K562 (cell line): Measurements from ENCODE around the gene APLF. TPM values are rescaled to one million over a fixed set of nuclear protein-coding genes. Genes with fewer than 3 reads are reported as not detected.
A peak's percentile ranks its signal among the peaks of the same experiment; 100 is the strongest.

ENCODE experiments used
- ATAC-seq: fragments of 200-7000 bp; cut with Tn5 transposase; 3 replicates; pipeline ENCODE4 v1.9.1; 2020; ENCODE audit warnings: moderate library complexity
- BruUV-seq: library from RNA; stranded (reverse); fragments of 400-500 nt; replicated peaks from 2 replicates; lab custom pipeline; 2021; lab: Mats Ljungman, UMichigan
- CTCF ChIA-PET: fragments of 300-600 bp; formaldehyde crosslinking; extraction: SDS; loops from one replicate; lab custom pipeline; 2021; ENCODE audit warnings: low intra/inter-chr PET ratio; lab: Yijun Ruan, JAX
- POLR2A ChIA-PET: fragments of 300-600, 350-650 bp; sonication (Branson Sonifier 250); formaldehyde crosslinking; extraction: SDS; loops from one replicate; lab custom pipeline; 2021; ENCODE audit warnings: antibody characterized with exemption, inconsistent platforms; lab: Yijun Ruan, JAX
- DNase-seq, 4 experiments: peaks; one replicate each; pipeline versions ENCODE4 v3.0.0 to v3.0.0-alpha.2; 2011 to 2018; ENCODE audit warnings: low spot score in 3 of 4, mixed read lengths in 3 of 4; ENCODE audit errors: extremely low read depth in 1 of 4
- FAIRE-seq: peaks from 2 replicates; lab custom pipeline; 2011; peaks lifted over from hg19 to GRCh38; lab: Jason Lieb, UNC
- H2AFZ ChIP-seq: 2 replicates; pipeline ENCODE4 v1.6.0; 2011; ENCODE audit warnings: low read depth, low read length, control low read depth, inconsistent platforms
- H3K27ac ChIP-seq: fragments of 200-600 bp; 3 replicates; pipeline ENCODE4 v1.8.0; 2011; ENCODE audit warnings: low read depth, mild to moderate bottlenecking, control low read depth, inconsistent platforms, low read length, moderate library complexity, mixed read lengths; ENCODE audit errors: extremely low read depth
- H3K27me3 ChIP-seq, 2 experiments: fragments of 300-600 bp in 1 of 2; 2 replicates in 1 of 2; 3 replicates in 1 of 2; pipeline versions ENCODE4 v1.6.0 to v1.8.0; 2011; ENCODE audit warnings: inconsistent platforms in 2 of 2, low read length in 2 of 2, mild to moderate bottlenecking in 1 of 2, mixed read lengths in 1 of 2, moderate library complexity in 1 of 2; ENCODE audit not compliant: control insufficient read depth in 2 of 2, insufficient read depth in 2 of 2
- H3K36me3 ChIP-seq: fragments of 300-600 bp; 3 replicates; pipeline ENCODE4 v1.8.0; 2011; ENCODE audit warnings: mild to moderate bottlenecking, low read length, inconsistent platforms; ENCODE audit not compliant: control insufficient read depth, insufficient read depth
- H3K4me1 ChIP-seq, 2 experiments: fragments of 200-600 bp in 1 of 2; replicated peaks in 1 of 2; 2 replicates in 1 of 2; 3 replicates in 1 of 2; pipeline versions ENCODE4 v1.5.1 to v1.8.0; 2011; ENCODE audit warnings: inconsistent platforms in 2 of 2, low read length in 2 of 2, mild to moderate bottlenecking in 1 of 2, mixed read lengths in 1 of 2, moderate library complexity in 1 of 2; ENCODE audit not compliant: control insufficient read depth in 2 of 2, insufficient read depth in 2 of 2
- H3K4me2 ChIP-seq: 2 replicates; pipeline ENCODE4 v1.6.1; 2011; ENCODE audit warnings: low read length, control low read depth, inconsistent platforms, mixed read lengths; ENCODE audit not compliant: insufficient read depth
- H3K4me3 ChIP-seq: fragments of 200-600 bp; sonication (generic), shearing (Covaris generic); 2 replicates; pipeline ENCODE4 v1.5.1; 2016; ENCODE audit warnings: control low read depth, inconsistent platforms
- H3K79me2 ChIP-seq: fragments of 200-600 bp; 3 replicates; pipeline ENCODE4 v1.8.0; 2011; ENCODE audit warnings: low read length, inconsistent platforms; ENCODE audit not compliant: control insufficient read depth, insufficient read depth
- H3K9ac ChIP-seq, 2 experiments: 2 replicates each; pipeline versions ENCODE4 v1.6.0 to v1.6.1; 2011; ENCODE audit warnings: low read depth in 2 of 2, low read length in 2 of 2, control low read depth in 1 of 2, inconsistent platforms in 1 of 2, mild to moderate bottlenecking in 1 of 2, mixed read lengths in 1 of 2; ENCODE audit not compliant: insufficient read depth in 1 of 2
- H3K9me1 ChIP-seq: one replicate; pipeline ENCODE4 v1.6.0; 2011; ENCODE audit warnings: inconsistent platforms, mild to moderate bottlenecking, low read length, moderate library complexity; ENCODE audit not compliant: control insufficient read depth, insufficient read depth
- H3K9me3 ChIP-seq: replicated peaks from 2 replicates; pipeline ENCODE4 v1.5.1; 2011; ENCODE audit warnings: low read depth, low read length, inconsistent platforms; ENCODE audit not compliant: control insufficient read depth, insufficient read depth
- H4K20me1 ChIP-seq: replicated peaks from 2 replicates; pipeline ENCODE4 v1.6.1; 2011; ENCODE audit warnings: low read length, inconsistent platforms, mixed read lengths; ENCODE audit not compliant: control insufficient read depth, insufficient read depth
- C11orf30 ChIP-seq: fragments of 450-650 bp; IDR thresholded peaks from 2 replicates; pipeline ENCODE4 v1.6.1; 2016; ENCODE audit warnings: low read depth, mild to moderate bottlenecking
- CBFB ChIP-seq: sonication (generic); formaldehyde crosslinking; IDR thresholded peaks from 2 replicates; pipeline ENCODE4 v1.4.0; 2020; ENCODE audit warnings: mild to moderate bottlenecking, missing genetic modification reagents
- MAFF ChIP-seq: IDR thresholded peaks from 2 replicates; pipeline ENCODE4 v1.6.1; 2012; ENCODE audit warnings: low read length, improper control_type of control experiment
- MAFG ChIP-seq: fragments of 450-650 bp; conservative IDR thresholded peaks from 2 replicates; pipeline ENCODE4 v1.6.1; 2016; ENCODE audit warnings: missing genetic modification characterization, missing compliant biosample characterization
- MAFK ChIP-seq: IDR thresholded peaks from 2 replicates; pipeline ENCODE4 v1.6.1; 2011; ENCODE audit warnings: low read length, improper control_type of control experiment
- PCBP2 ChIP-seq: fragments of 200-400 bp; formaldehyde crosslinking; IDR thresholded peaks from 2 replicates; pipeline ENCODE4 v1.6.1; 2018; ENCODE audit warnings: low read length, low read depth, mild to moderate bottlenecking, moderate library complexity; ENCODE audit not compliant: poor library complexity, severe bottlenecking
- ZFX ChIP-seq: sonication (generic); formaldehyde crosslinking; IDR thresholded peaks from 2 replicates; pipeline ENCODE4 v1.8.0; 2022; ENCODE audit warnings: mild to moderate bottlenecking, missing genetic modification reagents, moderate library complexity
- ZNF316 ChIP-seq: fragments of 450-650 bp; IDR thresholded peaks from 2 replicates; pipeline ENCODE4 v1.6.1; 2016
- WGBS: fragments of 100-300 bp; shearing (Covaris generic); methylation state at CpG from one replicate; pipeline ENCODE4 v1.1.6; 2016; ENCODE audit warnings: low coverage, mixed read lengths; ENCODE audit not compliant: insufficient coverage; ENCODE audit errors: missing lambda C conversion rate; 5-methylcytosine and 5-hydroxymethylcytosine counted together
- in situ Hi-C: fragments of 300-500 bp; cut with MboI; formaldehyde crosslinking; loops from 4 replicates; pipeline ENCODE4 v1.15.0; 2018; ENCODE audit warnings: inconsistent platforms, mixed read lengths
- intact Hi-C: fragments of 100-400 bp; cut with micrococcal nuclease; formaldehyde crosslinking; loops from 2 replicates; pipeline ENCODE4 v1.14.2; 2022
- polyA plus RNA-seq, 8 experiments: library from polyadenylated mRNA; depleted of rRNA in 4 of 8; stranded (reverse) in 5 of 8; unstranded in 3 of 8; fragments of >200 nt; fragmentation: Nextera tagmentation in 2 of 8; fragmentation: Illumina TruSeq in 1 of 8; extraction: Ambion mirVana in 2 of 8; extraction: Trizol in 1 of 8; gene quantifications; 2 replicates each; pipeline versions ENCODE4 v1.2.1 to v1.2.3, GENCODE V29; 2011 to 2014; ENCODE audit warnings: inconsistent platforms in 1 of 8, missing spikeins in 1 of 8
- total RNA-seq, 7 experiments: library from RNA; depleted of rRNA in 6 of 7; stranded (reverse); fragments of >200 nt in 6 of 7; fragmentation: Illumina TruSeq in 2 of 7; extraction: Trizol in 2 of 7; gene quantifications; 2 replicates each; pipeline versions ENCODE4 v1.2.1 to v1.2.3, GENCODE V29; 2011 to 2021; ENCODE audit warnings: low replicate concordance in 1 of 7

The APLF gene
- total and polyA plus RNA-seq, 9 of the 15 experiments (the other 6 are each of a cell fraction or from before 2014, with no cell fraction given) = 0.07 to 1.1 (median 0.71) TPM

DNA sequence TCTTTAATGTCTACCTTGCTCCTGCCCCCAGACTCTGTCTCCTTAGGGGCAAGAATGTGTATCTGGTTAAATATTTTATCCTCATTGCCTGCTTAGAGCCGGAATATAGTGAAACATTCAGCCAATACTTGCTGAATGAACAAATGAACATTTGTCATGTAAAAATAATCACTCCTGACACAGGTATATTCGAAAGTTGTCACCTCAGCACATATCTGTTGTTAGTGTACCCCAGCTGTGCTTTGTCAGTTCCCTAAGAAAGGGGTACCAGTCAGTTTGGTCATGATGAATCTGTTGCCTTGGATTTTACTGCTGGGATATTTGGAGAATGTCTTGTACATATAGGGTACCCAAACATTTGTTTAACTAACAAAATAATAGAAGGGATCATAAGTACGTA lies 99.0 kb downstream of the APLF start:
- H3K9ac ChIP-seq = peak overlapping the region in 1 of 2 experiments; percentile 20; a peak in 2 of 4 replicates
- H3K36me3 ChIP-seq = no peaks in the 10 kb centered on the region
- no peaks in the 10 kb centered on the region for H3K9me1 ChIP-seq
- ATAC-seq (no peak), FAIRE-seq (no peak), DNase-seq (no peak)
- no peak overlapping the region for H3K4me2 ChIP-seq
- intact Hi-C loops = no loop called here
- CTCF ChIA-PET = no interaction called here
- H3K27ac ChIP-seq = peak overlapping the region; percentile 70
- no peaks in the 10 kb centered on the region for H3K79me2 ChIP-seq
- no peaks in the 10 kb centered on the region for H3K9me3 ChIP-seq
- peak overlapping the region; percentile 50 for H2AFZ ChIP-seq
- in situ Hi-C loops = no loop called here
- 58% methylated on average over 3 of the region's 3 CpGs for WGBS
- H4K20me1 ChIP-seq = no peaks in the 10 kb centered on the region
- BruUV-seq = no TSS peak
- peaks cover 4 to 31% of the 10 kb centered on the region in 2 experiments; a peak in 4 of 5 replicates for H3K4me1 ChIP-seq
- no peaks in the 10 kb centered on the region for H3K27me3 ChIP-seq
- no peak overlapping the region for H3K4me3 ChIP-seq
- TF ChIP-seq CBFB (CRISPR knock-in tag) (no peak), MAFK (peak; percentile 58; the same call in 1 of the 2 replicates), PCBP2 (no peak), MAFG (tag) (peak; percentile 63; the same call in 1 of the 2 replicates), MAFF (peak; percentile 36; the same call in 1 of the 2 replicates), ZNF316 (peak; percentile 91), C11orf30 (peak; percentile 84)
- POLR2A ChIA-PET = no interaction called here

DNA sequence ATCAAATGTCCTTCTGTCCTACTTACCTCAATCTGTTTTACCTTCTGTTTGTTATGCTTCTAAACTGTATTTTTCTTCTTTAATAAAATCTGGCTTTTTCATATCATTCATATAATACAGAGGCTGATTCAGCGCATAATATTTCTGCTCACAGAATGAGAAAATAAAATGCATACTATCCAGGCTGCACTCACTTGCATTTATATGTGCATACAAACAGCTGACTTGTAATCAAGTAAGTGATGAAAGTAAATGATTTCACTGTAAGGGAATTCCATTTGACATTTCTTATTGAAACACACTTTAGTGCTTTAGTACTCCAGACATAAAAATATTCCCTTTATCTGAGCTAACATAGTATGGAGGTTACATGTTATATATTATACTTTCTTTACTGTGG lies 100.7 kb downstream of the APLF start:
- no peak for ATAC-seq
- CTCF ChIA-PET = no interaction called here
- Histone ChIP-seq H3K4me2 (no peak overlapping the region), H3K9ac (no peak overlapping the region), H3K9me3 (no peaks in the 10 kb centered on the region), H3K27me3 (no peaks in the 10 kb centered on the region), H3K4me3 (no peak overlapping the region), H3K79me2 (no peaks in the 10 kb centered on the region), H4K20me1 (no peaks in the 10 kb centered on the region), H3K36me3 (no peaks in the 10 kb centered on the region), H3K9me1 (no peaks in the 10 kb centered on the region), H3K27ac (no peak overlapping the region), H2AFZ (no peak overlapping the region)
- POLR2A ChIA-PET = no interaction called here
- in situ Hi-C loops = no loop called here
- BruUV-seq = no TSS peak
- intact Hi-C loops = no loop called here
- no peak for FAIRE-seq
- DNase-seq = no peak
- 100% methylated on average over 1 of the region's 1 CpG for WGBS
- no peak for TF ChIP-seq ZFX (CRISPR knock-in tag)
- TF ChIP-seq ZNF316 = 0 out of 2 replicates have a peak, but pooled peaks have one; percentile 2
- TF ChIP-seq, all 486 proteins: peak for 1
- peaks cover 4 to 30% of the 10 kb centered on the region in 2 experiments; a peak in 4 of 5 replicates for H3K4me1 ChIP-seq
